IMR-90 (cell line): Measurements from ENCODE around the gene SPTB. TPM values are rescaled to one million over a fixed set of nuclear protein-coding genes. Genes with fewer than 3 reads are reported as not detected.

Experiments used
- ATAC-seq: fragments of 200-7000 bp; cut with Tn5 transposase; 2 replicates; pipeline ENCODE4 v1.9.1; 2020; ENCODE audit warnings: low read depth, mild to moderate bottlenecking, moderate library complexity
- BruUV-seq: library from RNA; stranded (reverse); fragments of 400-500 nt; replicated peaks from 2 replicates; lab custom pipeline; 2021; lab: Mats Ljungman, UMichigan
- CTCF ChIA-PET: fragments of 300-600 bp; formaldehyde crosslinking; extraction: SDS; loops from one replicate; lab custom pipeline; 2021; ENCODE audit warnings: antibody characterized with exemption; lab: Yijun Ruan, JAX
- POLR2A ChIA-PET: fragments of 300-600 bp; sonication (Branson Sonifier 250); formaldehyde crosslinking; loops from one replicate; lab custom pipeline; 2022; ENCODE audit warnings: antibody characterized with exemption; ENCODE audit not compliant: unreplicated experiment; lab: Charles Lee
- DNase-seq: peaks from one replicate; pipeline ENCODE4 v3.0.0; 2013
- H2AFZ ChIP-seq: replicated peaks from 2 replicates; pipeline ENCODE3; 2013; ENCODE audit warnings: low read length, mild to moderate bottlenecking; ENCODE audit not compliant: poor library complexity
- H2AK5ac ChIP-seq: 2 replicates; pipeline ENCODE4 v1.6.1; 2013; ENCODE audit warnings: low read depth, low read length, inconsistent platforms
- H2AK9ac ChIP-seq: replicated peaks from 2 replicates; pipeline ENCODE3; 2013; ENCODE audit warnings: mild to moderate bottlenecking, low read depth, low read length, moderate library complexity; ENCODE audit not compliant: poor library complexity
- H2BK120ac ChIP-seq: 2 replicates; pipeline ENCODE4 v1.6.1; 2013; ENCODE audit warnings: low read depth, low read length, inconsistent platforms
- H2BK15ac ChIP-seq: 3 replicates; pipeline ENCODE4 v1.6.1; 2013; ENCODE audit warnings: low read depth, low read length, inconsistent platforms
- H2BK20ac ChIP-seq: 2 replicates; pipeline ENCODE4 v1.6.1; 2013; ENCODE audit warnings: low read depth, mild to moderate bottlenecking, inconsistent platforms, low read length, moderate library complexity
- H2BK5ac ChIP-seq: 2 replicates; pipeline ENCODE4 v1.6.1; 2013; ENCODE audit warnings: mild to moderate bottlenecking, low read depth, low read length, inconsistent platforms; ENCODE audit not compliant: poor library complexity, severe bottlenecking
- H3K14ac ChIP-seq: replicated peaks from 2 replicates; pipeline ENCODE4 v1.6.1; 2013; ENCODE audit warnings: low read depth, low read length, inconsistent platforms
- H3K18ac ChIP-seq: 2 replicates; pipeline ENCODE4 v1.6.1; 2013; ENCODE audit warnings: low read depth, low read length, control low read depth
- H3K23ac ChIP-seq: 2 replicates; pipeline ENCODE4 v1.6.1; 2013; ENCODE audit warnings: low read depth, low read length, inconsistent platforms
- H3K27ac ChIP-seq: 2 replicates; pipeline ENCODE4 v1.5.1; 2013; ENCODE audit warnings: mild to moderate bottlenecking, control low read depth, low read length; ENCODE audit not compliant: insufficient read depth
- H3K27me3 ChIP-seq: 2 replicates; pipeline ENCODE4 v1.6.1; 2013; ENCODE audit warnings: low read length; ENCODE audit not compliant: control insufficient read depth, insufficient read depth
- H3K36me3 ChIP-seq: 2 replicates; pipeline ENCODE4 v1.6.1; 2013; ENCODE audit warnings: low read length, mixed read lengths; ENCODE audit not compliant: control insufficient read depth, insufficient read depth
- H3K4ac ChIP-seq: 2 replicates; pipeline ENCODE4 v1.6.1; 2013; ENCODE audit warnings: low read depth, low read length, inconsistent platforms
- H3K4me1 ChIP-seq: 2 replicates; pipeline ENCODE4 v1.6.1; 2013; ENCODE audit warnings: low read length, mixed read lengths; ENCODE audit not compliant: control insufficient read depth, insufficient read depth
- H3K4me2 ChIP-seq: 2 replicates; pipeline ENCODE4 v1.6.1; 2013; ENCODE audit warnings: low read depth, mild to moderate bottlenecking, control low read depth, low read length, moderate library complexity
- H3K4me3 ChIP-seq: 2 replicates; pipeline ENCODE4 v1.5.1; 2013; ENCODE audit warnings: low read depth, mild to moderate bottlenecking, control low read depth, low read length, moderate library complexity; ENCODE audit not compliant: insufficient read depth
- H3K56ac ChIP-seq: 2 replicates; pipeline ENCODE4 v1.6.1; 2013; ENCODE audit warnings: low read length, inconsistent platforms; ENCODE audit not compliant: insufficient read depth; ENCODE audit errors: extremely low read depth
- H3K79me1 ChIP-seq, 2 experiments: 2 replicates each; pipeline ENCODE4 v1.6.1; 2013; ENCODE audit warnings: low read length in 2 of 2, inconsistent platforms in 1 of 2, low read depth in 1 of 2
- H3K9ac ChIP-seq: 2 replicates; pipeline ENCODE4 v1.6.1; 2013; ENCODE audit warnings: low read depth, low read length, control low read depth
- H3K9me1 ChIP-seq: 2 replicates; pipeline ENCODE4 v1.6.1; 2013; ENCODE audit warnings: low read length, inconsistent platforms; ENCODE audit not compliant: insufficient read depth
- H3K9me3 ChIP-seq: 2 replicates; pipeline ENCODE4 v1.6.1; 2013; ENCODE audit warnings: low read length; ENCODE audit not compliant: control insufficient read depth, insufficient read depth
- H4K20me1 ChIP-seq: 2 replicates; pipeline ENCODE4 v1.6.1; 2013; ENCODE audit warnings: low read length, inconsistent platforms; ENCODE audit not compliant: insufficient read depth
- H4K5ac ChIP-seq: 2 replicates; pipeline ENCODE4 v1.6.1; 2013; ENCODE audit warnings: mild to moderate bottlenecking, low read depth, low read length, control low read depth
- H4K8ac ChIP-seq, 2 experiments: 2 replicates each; pipeline ENCODE4 v1.6.1; 2013; ENCODE audit warnings: low read depth in 2 of 2, low read length in 2 of 2, control low read depth in 1 of 2, inconsistent platforms in 1 of 2
- H4K91ac ChIP-seq: 2 replicates; pipeline ENCODE4 v1.6.1; 2013; ENCODE audit warnings: low read depth, low read length, inconsistent platforms; ENCODE audit not compliant: insufficient read depth
- CEBPB ChIP-seq: IDR thresholded peaks from 2 replicates; pipeline ENCODE4 v1.6.1; 2012; ENCODE audit warnings: low read depth, low read length, improper control_type of control experiment
- CHD1 ChIP-seq: IDR thresholded peaks from 2 replicates; pipeline ENCODE4 v1.6.1; 2012; ENCODE audit warnings: low read depth, low read length, improper control_type of control experiment
- FOS ChIP-seq: fragments of 150-350 bp; IDR thresholded peaks from 2 replicates; pipeline ENCODE4 v1.6.1; 2016; ENCODE audit warnings: low read depth, low read length
- MAFK ChIP-seq: IDR thresholded peaks from 2 replicates; pipeline ENCODE4 v1.6.1; 2012; ENCODE audit warnings: low read depth, low read length, improper control_type of control experiment
- MAZ ChIP-seq: IDR thresholded peaks from 2 replicates; pipeline ENCODE4 v1.6.1; 2012; ENCODE audit warnings: low read depth, mild to moderate bottlenecking, low read length, improper control_type of control experiment, moderate library complexity, borderline replicate concordance
- MXI1 ChIP-seq: IDR thresholded peaks from 2 replicates; pipeline ENCODE4 v1.6.1; 2012; ENCODE audit warnings: low read depth, mild to moderate bottlenecking, low read length, moderate library complexity, borderline replicate concordance
- NFE2L2 ChIP-seq: fragments of 150-350 bp; IDR thresholded peaks from 2 replicates; pipeline ENCODE4 v1.6.1; 2016; ENCODE audit warnings: low read depth, mild to moderate bottlenecking, low read length
- POLR2A ChIP-seq: IDR thresholded peaks from 2 replicates; pipeline ENCODE4 v1.6.1; 2012; ENCODE audit warnings: mild to moderate bottlenecking, low read depth, low read length
- RAD21 ChIP-seq: IDR thresholded peaks from 2 replicates; pipeline ENCODE4 v1.6.1; 2012; ENCODE audit warnings: low read length, improper control_type of control experiment
- SMC3 ChIP-seq: fragments of 150-350 bp; IDR thresholded peaks from 2 replicates; pipeline ENCODE4 v1.6.1; 2016; ENCODE audit warnings: low read depth, mild to moderate bottlenecking, antibody characterized with exemption, low read length, moderate library complexity
- USF2 ChIP-seq: fragments of 150-350 bp; IDR thresholded peaks from 2 replicates; pipeline ENCODE4 v1.6.1; 2017; ENCODE audit warnings: mild to moderate bottlenecking, antibody characterized with exemption, low read length, low read depth
- WGBS, 2 experiments: methylation state at CpG; one replicate each; pipeline versions ENCODE4 v1.1.5 to v1.1.7; 2013; ENCODE audit warnings: missing lambda C conversion rate in 2 of 2; ENCODE audit not compliant: insufficient read length in 1 of 2; ENCODE audit errors: extremely low coverage in 2 of 2; 5-methylcytosine and 5-hydroxymethylcytosine counted together
- dilution Hi-C: fragments of 300-500 bp; cut with HindIII; formaldehyde crosslinking; loops from one replicate; pipeline ENCODE4 v1.14.3; 2018; ENCODE audit warnings: low sequenced_read_pairs; ENCODE audit not compliant: unreplicated experiment
- in situ Hi-C: fragments of 300-500 bp; cut with MboI; formaldehyde crosslinking; loops from 3 replicates; pipeline ENCODE4 v1.14.3; 2019; ENCODE audit warnings: low sequenced_read_pairs, inconsistent platforms, mixed read lengths
- intact Hi-C: fragments of 100-400 bp; cut with micrococcal nuclease; formaldehyde crosslinking; loops from 2 replicates; pipeline ENCODE4 v1.10.0; 2022
- polyA plus RNA-seq, 3 experiments: library from polyadenylated mRNA; depleted of rRNA; stranded (reverse); fragments of >200 nt; gene quantifications; 2 replicates each; pipeline ENCODE4 v1.2.3, GENCODE V29; 2012; ENCODE audit warnings: low replicate concordance in 1 of 3
- total RNA-seq: library from RNA; depleted of rRNA; stranded (reverse); fragments of >200 nt; gene quantifications from 2 replicates; pipeline ENCODE4 v1.2.3, GENCODE V29; 2012
- TF ChIP-seq, protein P1 (sequence below): fragments of 150-350 bp; IDR thresholded peaks from 2 replicates; pipeline ENCODE4 v1.6.1; 2016; ENCODE audit warnings: low read depth, mild to moderate bottlenecking, low read length, moderate library complexity, borderline replicate concordance

The SPTB gene
- total and polyA plus RNA-seq, 2 of the 4 experiments (the other 2 are of a cell fraction) = under 0.01 to 0.07 TPM

- TF ChIP-seq, protein P1, sequence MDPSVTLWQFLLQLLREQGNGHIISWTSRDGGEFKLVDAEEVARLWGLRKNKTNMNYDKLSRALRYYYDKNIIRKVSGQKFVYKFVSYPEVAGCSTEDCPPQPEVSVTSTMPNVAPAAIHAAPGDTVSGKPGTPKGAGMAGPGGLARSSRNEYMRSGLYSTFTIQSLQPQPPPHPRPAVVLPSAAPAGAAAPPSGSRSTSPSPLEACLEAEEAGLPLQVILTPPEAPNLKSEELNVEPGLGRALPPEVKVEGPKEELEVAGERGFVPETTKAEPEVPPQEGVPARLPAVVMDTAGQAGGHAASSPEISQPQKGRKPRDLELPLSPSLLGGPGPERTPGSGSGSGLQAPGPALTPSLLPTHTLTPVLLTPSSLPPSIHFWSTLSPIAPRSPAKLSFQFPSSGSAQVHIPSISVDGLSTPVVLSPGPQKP = no peak
These were observed 155.8 kb downstream of the SPTB start (continued) for GRCh38 chr14:64723691-64724577.

DNA sequence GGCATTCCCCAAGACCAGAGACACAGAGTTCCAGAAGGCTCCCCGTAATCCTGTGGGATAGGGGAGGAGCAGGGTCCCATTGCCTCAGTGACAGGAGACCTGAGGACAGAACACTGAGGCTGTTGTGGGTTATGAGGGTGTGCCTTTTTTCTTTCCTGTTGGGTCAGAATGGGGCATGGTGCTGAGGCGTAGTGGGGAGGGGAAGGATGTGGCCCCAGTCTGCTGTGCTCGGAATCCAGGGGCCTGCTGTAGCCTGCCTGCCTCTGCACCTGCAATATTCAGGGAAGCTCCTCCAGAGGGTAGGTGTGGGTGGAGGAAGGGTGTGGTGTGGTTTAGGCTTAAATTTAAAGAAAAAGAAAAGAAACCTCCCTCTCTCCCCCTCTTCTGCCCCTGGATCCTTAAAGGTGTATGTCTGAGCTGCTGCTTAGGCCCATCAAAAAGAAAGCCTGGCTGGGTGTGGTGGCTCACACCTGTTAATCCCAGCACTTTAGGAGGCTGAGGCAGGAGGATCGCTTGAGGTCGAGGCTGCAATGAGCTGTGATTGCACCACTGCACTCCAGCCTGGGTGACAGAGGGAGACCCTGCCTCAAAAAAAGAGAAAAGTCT, 156.8 kb downstream of the SPTB start:
- in situ Hi-C loops (no loop called here), intact Hi-C loops (no loop called here), dilution Hi-C loops (no loop called here)
- no TSS peak for BruUV-seq
- H2BK120ac ChIP-seq = no peak overlapping the region
- H2AK5ac ChIP-seq = no peak overlapping the region
- no peak overlapping the region for H3K14ac ChIP-seq
- WGBS, 2 experiments = no CpG with 5 or more reads among the region's 5 CpGs
- H3K23ac ChIP-seq = no peak overlapping the region
- no peak overlapping the region for H2BK20ac ChIP-seq
- H3K9me3 ChIP-seq = no peaks in the 10 kb centered on the region
- H3K56ac ChIP-seq = no peak overlapping the region
- no peak overlapping the region for H2BK15ac ChIP-seq
- H3K9me1 ChIP-seq = peaks cover 26% of the 10 kb centered on the region; the same call in 1 of the 2 replicates
- no peak overlapping the region for H3K27ac ChIP-seq
- H3K4ac ChIP-seq = no peak overlapping the region
- H3K18ac ChIP-seq = no peak overlapping the region
- no peak overlapping the region for H2AK9ac ChIP-seq
- peaks cover 3% of the 10 kb centered on the region for H3K36me3 ChIP-seq
- no peaks in the 10 kb centered on the region for H3K27me3 ChIP-seq
- DNase-seq (no peak), ATAC-seq (no peak)
- no peak overlapping the region for H2BK5ac ChIP-seq
- ChIA-PET CTCF (no interaction called here), POLR2A (no interaction called here)
- H3K4me2 ChIP-seq = no peak overlapping the region
- no peak overlapping the region for H4K91ac ChIP-seq
- no peak overlapping the region for H4K8ac ChIP-seq
- no peak overlapping the region for H3K4me3 ChIP-seq
- H3K4me1 ChIP-seq = peaks cover 13% of the 10 kb centered on the region
- H2AFZ ChIP-seq = no peak overlapping the region
- peaks cover 3 to 27% of the 10 kb centered on the region in 2 experiments; a peak in 3 of 4 replicates for H3K79me1 ChIP-seq
- H4K5ac ChIP-seq = no peak overlapping the region
- no peaks in the 10 kb centered on the region; the same call in 1 of the 2 replicates for H4K20me1 ChIP-seq
- H3K9ac ChIP-seq = no peak overlapping the region
- TF ChIP-seq FOS (no peak), CHD1 (no peak), RAD21 (no peak), MXI1 (no peak), SMC3 (no peak), MAZ (no peak), CEBPB (no peak), MAFK (no peak), USF2 (no peak), NFE2L2 (no peak), POLR2A (no peak)
- TF ChIP-seq, protein P1 = no peak
